ENCODE measurements around the gene TMEM232.

DNA sequence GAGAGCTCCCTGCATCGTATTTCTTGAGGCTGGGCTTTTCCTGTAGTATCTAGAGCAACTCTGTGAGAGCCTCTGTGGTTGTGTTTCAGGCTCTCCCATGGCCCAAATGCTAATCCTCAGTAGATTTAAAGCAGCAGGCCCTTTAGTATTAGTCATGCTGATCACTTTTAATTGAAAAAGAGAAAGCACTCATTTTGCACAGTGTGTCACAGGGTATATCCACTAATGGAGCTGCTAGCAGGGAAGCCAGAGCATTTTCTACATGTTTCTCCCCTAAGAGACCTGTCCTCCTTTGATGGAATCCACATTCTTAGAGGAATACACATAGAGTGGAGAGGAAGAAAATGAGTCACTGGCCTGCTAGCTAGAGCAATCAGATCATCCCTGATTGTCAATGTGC is 348.5 kb downstream of the TMEM232 start:
- TF ChIP-seq CTCF (IDR thresholded peaks at IDR 0.05): no peak
- TF ChIP-seq EP300 (IDR thresholded peaks at IDR 0.05): no peak
- no peak for TF ChIP-seq POLR2A (IDR thresholded peaks at IDR 0.05; ENCODE audit: low read depth)
- TF ChIP-seq POLR2AphosphoS5 (IDR thresholded peaks at IDR 0.05): no peak
